Renal cortex interstitium (tissue), 11 donors: ENCODE measurements around the gene DUSP28. TPM values are rescaled to one million over a fixed set of nuclear protein-coding genes. Genes with fewer than 3 reads are reported as not detected.

ENCODE experiments used
- DNase-seq, 11 donors: peaks; one replicate each; pipeline ENCODE4 v3.0.0-alpha.2; 2013; ENCODE audit warnings: low read depth in 9 of 11, low spot score in 4 of 11; ENCODE audit errors: extremely low read depth in 1 of 11
- polyA plus RNA-seq, 3 donors: library from polyadenylated mRNA; unstranded; fragments of 120-200 nt; gene quantifications; one replicate each; pipeline ENCODE4 v1.2.1, GENCODE V29; 2013; ENCODE audit not compliant: insufficient read length in 3 of 3

The DUSP28 gene
- polyA plus RNA-seq, 3 donors: 6.0 to 7.1 (median 6.9) TPM

GRCh38 chr2:240577281-240578109, 17.3 kb downstream of the DUSP28 start:
- DNase-seq: no peak

- no peak for DNase-seq
Observed at GRCh38 chr2:240578110-240578450, 17.9 kb downstream of the DUSP28 start.

- DNase-seq: no peak
Observed at GRCh38 chr2:240578488-240578887, 18.3 kb downstream of the DUSP28 start.

GRCh38 chr2:240579071-240579762, 19.1 kb downstream of the DUSP28 start:
- DNase-seq: no peak

GRCh38 chr2:240579771-240580614, 19.8 kb downstream of the DUSP28 start:
- DNase-seq: no peak

GRCh38 chr2:240581811-240582210, 21.7 kb downstream of the DUSP28 start:
- no peak for DNase-seq

- DNase-seq: no peak
Observed at GRCh38 chr2:240582781-240583180, 22.6 kb downstream of the DUSP28 start.

- no peak for DNase-seq
Observed at GRCh38 chr2:240583774-240584173, 23.6 kb downstream of the DUSP28 start.

GRCh38 chr2:240584486-240585031, 24.4 kb downstream of the DUSP28 start:
- no peak for DNase-seq

GRCh38 chr2:240585101-240585500, 24.9 kb downstream of the DUSP28 start:
- DNase-seq: no peak

- DNase-seq: no peak
Observed at GRCh38 chr2:240585681-240586197, 25.6 kb downstream of the DUSP28 start.

- DNase-seq: peak; percentile 83 to 94 (median 93)
Observed at GRCh38 chr2:240586198-240586918, 26.2 kb downstream of the DUSP28 start, which contains the start of gene CAPN10. TSS of gene CAPN10 (plus strand) at chr2:240586734. CDS start at chr2:240586912, 178 bp downstream.

- no peak for DNase-seq
Observed at GRCh38 chr2:240586919-240587800, 27.0 kb downstream of the DUSP28 start.

GRCh38 chr2:240588006-240588655, 28.0 kb downstream of the DUSP28 start:
- DNase-seq: no peak

- no peak for DNase-seq
Observed at GRCh38 chr2:240588669-240589068, 28.5 kb downstream of the DUSP28 start.

- DNase-seq: no peak
Observed at GRCh38 chr2:240589375-240589774, 29.2 kb downstream of the DUSP28 start.
